Measurements from ENCODE around the gene THOP1. TPM values are rescaled to one million over a fixed set of nuclear protein-coding genes. Genes with fewer than 3 reads are reported as not detected.
"Not testable (repeated sequence)": the region's sequence is repeated elsewhere in the genome, so short reads cannot be mapped to it uniquely, and the experiment has no call there.

THOP1 gene
- total RNA-seq, 2 experiments from 2014 or later: 113 TPM

DNA sequence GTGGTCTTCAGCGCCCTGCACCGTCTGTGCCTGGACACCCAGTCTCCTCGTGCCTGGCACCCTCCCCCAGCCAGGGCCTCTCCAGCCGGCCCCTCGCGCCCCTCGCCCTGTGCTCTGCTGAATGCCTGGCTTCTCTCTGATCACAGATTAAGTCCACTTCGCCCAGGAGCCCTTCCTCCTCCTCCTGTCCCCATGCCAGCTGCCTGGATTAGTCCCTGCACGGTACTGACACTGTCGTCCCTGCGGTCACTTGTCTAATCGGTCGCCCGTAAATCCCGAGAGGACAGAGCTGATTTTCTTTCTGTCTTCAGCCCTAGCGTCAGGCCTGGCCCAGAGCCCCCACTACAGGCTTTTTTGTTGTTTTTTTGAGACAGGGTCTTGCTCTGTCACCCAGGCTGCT is 6.6 kb downstream of the THOP1 start:
- DNase-seq: no peak
- Mint-ChIP-seq H3K4me3 (no peak overlapping the region), H3K27ac (no peak overlapping the region), H3K4me1 (ENCODE audit: low read depth) (peaks cover 20% of the 10 kb centered on the region), H3K9me3 (no peaks in the 10 kb centered on the region), H3K27me3 (ENCODE audit: low read depth) (no peaks in the 10 kb centered on the region), H3K36me3 (ENCODE audit: low read depth) (peaks cover 36% of the 10 kb centered on the region)
- CTCF ChIA-PET: no interaction called here
- intact Hi-C loops (cut with micrococcal nuclease): no loop called here

DNA sequence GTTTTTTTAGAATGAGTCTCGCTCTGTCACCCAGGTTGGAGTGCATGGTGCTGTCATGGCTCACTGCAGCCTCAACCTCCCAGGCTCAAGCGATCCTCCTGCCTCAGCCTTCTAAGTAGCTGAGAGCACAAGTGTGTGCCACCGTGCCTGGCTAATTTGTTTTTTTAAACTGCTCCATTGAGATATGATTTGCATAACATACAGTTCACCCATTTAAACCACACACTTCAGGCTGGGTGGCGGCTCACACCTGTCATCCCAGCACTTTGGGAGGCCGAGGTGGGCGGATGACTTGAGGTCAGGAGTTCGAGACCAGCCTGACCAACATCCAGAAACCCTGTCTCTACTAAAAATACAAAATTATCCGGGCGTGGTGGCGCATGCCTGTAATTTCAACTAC is 7.4 kb downstream of the THOP1 start:
- H3K9me3 Mint-ChIP-seq; H3K27ac Mint-ChIP-seq; DNase-seq; H3K4me3 Mint-ChIP-seq; intact Hi-C loops (cut with micrococcal nuclease); H3K27me3 Mint-ChIP-seq (ENCODE audit: low read depth); CTCF ChIA-PET: not testable (repeated sequence)
- peaks cover 13% of the 10 kb centered on the region for H3K4me1 Mint-ChIP-seq (ENCODE audit: low read depth)
- peaks cover 35% of the 10 kb centered on the region for H3K36me3 Mint-ChIP-seq (ENCODE audit: low read depth)

DNA sequence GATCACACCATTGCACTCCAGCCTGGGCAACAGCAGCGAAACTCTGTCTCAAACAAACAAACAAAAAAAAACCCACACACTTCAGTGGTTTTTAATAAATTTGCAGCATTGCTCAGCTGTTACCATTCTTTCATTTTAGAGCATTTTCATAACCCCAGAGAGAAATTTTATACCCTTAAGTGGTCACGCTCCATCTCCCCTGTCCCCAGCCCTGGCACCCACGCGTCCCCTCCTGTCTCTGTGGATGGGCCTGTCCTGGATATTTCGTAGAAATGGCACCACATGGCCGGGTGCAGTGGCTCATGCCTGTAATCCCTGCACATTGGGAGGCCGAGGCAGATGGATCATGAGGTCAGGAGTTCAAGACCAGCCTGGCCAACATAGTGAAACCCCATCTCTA is 7.8 kb downstream of the THOP1 start:
- H3K4me1 Mint-ChIP-seq (ENCODE audit: low read depth): peaks cover 9% of the 10 kb centered on the region
- no peak overlapping the region for H3K27ac Mint-ChIP-seq
- DNase-seq: no peak
- H3K36me3 Mint-ChIP-seq (ENCODE audit: low read depth): peaks cover 34% of the 10 kb centered on the region
- CTCF ChIA-PET: no interaction called here
- intact Hi-C loops (cut with micrococcal nuclease): no loop called here
- no peaks in the 10 kb centered on the region for H3K9me3 Mint-ChIP-seq
- no peak overlapping the region for H3K4me3 Mint-ChIP-seq
- H3K27me3 Mint-ChIP-seq (ENCODE audit: low read depth): no peaks in the 10 kb centered on the region

DNA sequence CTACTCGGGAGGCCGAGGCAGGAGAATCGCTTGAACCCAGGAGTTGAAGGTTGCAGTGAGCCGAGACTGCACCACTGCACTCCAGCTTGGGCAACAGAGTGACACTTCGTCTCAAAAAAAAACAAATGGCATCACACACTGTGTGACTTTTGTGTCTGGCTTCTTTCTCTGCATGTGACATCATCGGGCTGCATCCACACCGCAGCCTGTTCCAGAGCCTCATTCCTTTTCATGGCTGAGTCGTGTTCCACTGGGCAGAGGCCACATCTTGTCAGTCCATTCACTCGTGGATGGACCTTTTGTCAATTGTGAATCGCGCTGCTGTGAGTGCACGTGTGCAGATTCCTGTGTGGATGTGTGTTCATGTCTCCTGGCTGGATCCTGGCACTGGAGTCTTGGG is 8.3 kb downstream of the THOP1 start:
- CTCF ChIA-PET: no interaction called here
- DNase-seq: no peak
- no peak overlapping the region for H3K4me3 Mint-ChIP-seq
- no peaks in the 10 kb centered on the region for H3K9me3 Mint-ChIP-seq
- intact Hi-C loops (cut with micrococcal nuclease): no loop called here
- no peaks in the 10 kb centered on the region for H3K27me3 Mint-ChIP-seq (ENCODE audit: low read depth)
- H3K36me3 Mint-ChIP-seq (ENCODE audit: low read depth): peaks cover 33% of the 10 kb centered on the region
- H3K27ac Mint-ChIP-seq: no peak overlapping the region
- H3K4me1 Mint-ChIP-seq (ENCODE audit: low read depth): peaks cover 9% of the 10 kb centered on the region

DNA sequence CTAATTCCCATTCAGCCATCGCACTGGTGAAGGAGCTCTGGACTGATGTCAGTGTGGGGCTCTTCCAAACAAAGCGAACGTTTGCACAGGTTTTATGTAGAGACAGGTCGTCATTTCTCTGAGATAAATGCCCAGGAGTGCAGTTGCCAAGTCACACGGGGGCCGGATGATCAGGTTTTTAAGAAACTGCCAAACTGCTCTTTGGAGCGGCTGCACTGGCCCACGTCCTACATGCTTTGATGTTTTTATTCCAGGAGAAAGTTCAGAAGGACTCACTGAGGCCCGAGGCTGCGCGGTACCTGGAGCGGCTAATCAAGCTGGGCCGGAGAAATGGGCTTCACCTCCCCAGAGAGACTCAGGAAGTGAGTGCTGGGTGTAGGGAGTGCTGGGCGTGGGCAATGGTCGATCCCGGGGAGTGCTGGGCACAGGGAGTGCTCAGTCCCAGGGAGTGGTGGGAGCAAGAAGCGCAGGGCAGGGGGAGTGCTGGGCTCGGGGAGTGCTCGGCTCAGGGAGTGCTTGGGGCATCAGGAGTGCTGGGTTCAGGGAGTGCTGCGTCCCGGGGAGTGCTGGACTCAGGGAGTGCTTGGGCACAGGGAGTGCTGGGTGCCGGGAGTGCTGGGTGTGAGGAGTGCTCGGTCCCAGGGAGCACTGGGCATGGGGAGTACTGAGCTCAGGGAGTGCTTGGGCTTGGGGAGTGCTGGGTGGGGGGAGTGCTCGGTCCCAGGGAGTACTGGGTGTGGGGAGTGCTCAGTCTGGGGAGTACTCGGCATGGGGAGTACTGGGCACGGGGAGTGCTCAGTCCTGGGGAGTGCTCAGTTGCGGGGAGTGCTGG is 10.7 kb downstream of the THOP1 start:
- Mint-ChIP-seq H3K9me3 (no peaks in the 10 kb centered on the region), H3K27ac (no peak overlapping the region), H3K36me3 (ENCODE audit: low read depth) (peaks cover 31% of the 10 kb centered on the region), H3K4me1 (ENCODE audit: low read depth) (no peaks in the 10 kb centered on the region), H3K27me3 (ENCODE audit: low read depth) (no peaks in the 10 kb centered on the region), H3K4me3 (no peak overlapping the region)
- CTCF ChIA-PET: no interaction called here
- DNase-seq: no peak
- intact Hi-C loops (cut with micrococcal nuclease): no loop called here

DNA sequence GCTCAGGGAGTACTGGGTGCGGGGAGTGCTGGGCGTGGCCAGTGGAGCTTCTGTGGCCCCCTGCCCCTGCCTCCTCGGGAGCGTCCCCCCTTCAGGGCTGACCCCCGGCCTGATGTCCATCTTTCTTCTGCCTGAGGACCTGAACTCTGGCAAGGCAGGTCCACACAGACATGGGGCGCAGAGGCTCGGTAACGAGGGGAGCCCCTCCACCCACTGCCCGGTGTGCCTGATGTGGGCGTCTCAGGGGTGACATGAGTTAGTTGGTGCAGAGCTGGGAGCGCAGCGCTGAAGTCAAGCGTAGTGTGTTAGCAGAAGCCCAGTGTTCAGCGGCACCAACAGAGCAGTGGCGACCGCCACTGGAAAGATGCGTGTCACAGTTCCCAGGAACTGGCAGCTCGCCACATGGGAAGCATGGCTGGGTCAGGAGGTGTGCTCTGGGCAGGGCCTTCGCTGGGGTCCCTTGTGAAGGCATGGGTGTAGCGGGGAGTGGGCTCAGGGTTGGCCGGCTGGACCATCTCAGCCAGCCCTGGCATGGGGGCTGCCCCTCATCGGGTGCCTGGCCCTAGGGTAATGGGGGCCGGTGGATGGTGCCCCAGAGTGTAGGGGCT is 11.5 kb downstream of the THOP1 start:
- CTCF ChIA-PET: no interaction called here
- no peak for DNase-seq
- no peaks in the 10 kb centered on the region for H3K9me3 Mint-ChIP-seq
- intact Hi-C loops (cut with micrococcal nuclease): no loop called here
- peaks cover 32% of the 10 kb centered on the region for H3K36me3 Mint-ChIP-seq (ENCODE audit: low read depth)
- H3K27ac Mint-ChIP-seq: no peak overlapping the region
- no peak overlapping the region for H3K4me3 Mint-ChIP-seq
- H3K27me3 Mint-ChIP-seq (ENCODE audit: low read depth): no peaks in the 10 kb centered on the region
- H3K4me1 Mint-ChIP-seq (ENCODE audit: low read depth): no peaks in the 10 kb centered on the region

DNA sequence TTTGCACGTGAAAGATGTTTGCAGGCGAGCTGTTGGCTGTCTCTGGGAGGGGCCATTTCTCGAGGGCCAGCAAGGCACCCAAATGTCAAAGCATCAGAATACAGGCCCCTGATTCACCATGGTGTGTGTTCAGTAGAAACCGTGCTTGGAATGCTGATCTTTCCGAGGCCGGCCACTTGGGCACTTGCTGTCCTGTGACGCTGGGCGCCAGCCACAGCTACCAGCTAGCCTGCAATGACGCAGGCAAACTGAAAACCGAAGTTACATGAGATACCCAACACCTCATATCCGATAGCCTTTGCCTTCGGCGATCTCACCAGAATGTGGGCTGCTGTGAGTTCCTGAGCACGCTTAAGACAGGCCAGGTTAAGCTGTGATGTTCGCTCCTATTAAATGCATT is 12.0 kb downstream of the THOP1 start:
- intact Hi-C loops (cut with micrococcal nuclease): no loop called here
- no peaks in the 10 kb centered on the region for H3K4me1 Mint-ChIP-seq (ENCODE audit: low read depth)
- H3K27me3 Mint-ChIP-seq (ENCODE audit: low read depth): no peaks in the 10 kb centered on the region
- H3K36me3 Mint-ChIP-seq (ENCODE audit: low read depth): peaks cover 34% of the 10 kb centered on the region
- DNase-seq: no peak
- CTCF ChIA-PET: no interaction called here
- H3K27ac Mint-ChIP-seq: no peak overlapping the region
- H3K4me3 Mint-ChIP-seq: no peak overlapping the region
- no peaks in the 10 kb centered on the region for H3K9me3 Mint-ChIP-seq

DNA sequence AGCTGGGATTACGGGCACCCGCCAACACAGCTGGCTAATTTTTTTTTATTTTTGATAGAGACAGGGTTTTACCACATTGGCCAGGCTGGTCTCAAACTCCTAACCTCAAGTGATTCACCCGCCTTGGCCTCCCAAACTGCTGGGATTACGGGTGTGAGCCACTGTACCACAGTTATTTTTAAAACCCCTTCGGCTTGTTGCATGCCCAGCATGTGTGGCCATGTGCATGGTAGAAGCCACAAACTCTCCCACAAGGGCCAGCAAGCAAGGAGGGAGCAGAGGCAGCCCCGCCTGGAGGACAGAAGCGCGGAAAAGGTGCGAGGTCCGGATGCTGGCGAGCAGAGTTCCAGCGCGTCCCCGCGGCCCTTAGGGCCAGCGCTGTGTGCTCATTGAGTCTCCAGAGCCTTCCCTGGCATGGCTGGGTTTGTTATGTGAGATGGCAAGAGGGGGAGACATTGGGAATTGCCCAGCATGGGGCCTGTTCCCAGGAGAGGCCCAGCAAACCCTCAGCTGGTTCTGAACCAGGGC is 12.9 kb downstream of the THOP1 start:
- Mint-ChIP-seq H3K27me3 (ENCODE audit: low read depth) (no peaks in the 10 kb centered on the region), H3K4me3 (no peak overlapping the region), H3K9me3 (no peaks in the 10 kb centered on the region), H3K27ac (no peak overlapping the region), H3K4me1 (ENCODE audit: low read depth) (no peaks in the 10 kb centered on the region), H3K36me3 (ENCODE audit: low read depth) (peaks cover 39% of the 10 kb centered on the region)
- CTCF ChIA-PET: no interaction called here
- DNase-seq: no peak
- intact Hi-C loops (cut with micrococcal nuclease): no loop called here

DNA sequence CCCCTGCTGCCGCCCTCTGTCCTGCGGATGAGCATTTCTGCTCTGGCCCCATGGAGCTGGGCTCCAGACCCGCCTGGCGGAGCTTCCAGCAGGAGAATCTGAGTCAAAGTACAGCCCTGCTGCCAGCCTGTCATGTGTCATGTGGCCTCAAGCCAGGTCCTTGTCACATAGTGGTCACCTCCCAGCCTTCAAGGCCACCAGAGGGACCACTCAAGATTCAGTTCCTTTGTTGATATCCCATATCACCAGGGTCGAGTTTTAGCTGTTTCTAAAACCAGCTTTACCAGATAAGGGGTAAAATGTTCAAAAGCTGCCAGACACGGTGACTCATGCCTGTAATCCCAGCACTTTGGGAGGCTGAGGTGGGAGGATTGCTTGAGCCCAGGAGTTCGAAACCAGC is 13.4 kb downstream of the THOP1 start:
- no peak overlapping the region for H3K27ac Mint-ChIP-seq
- H3K9me3 Mint-ChIP-seq: no peaks in the 10 kb centered on the region
- intact Hi-C loops (cut with micrococcal nuclease): no loop called here
- no peaks in the 10 kb centered on the region for H3K27me3 Mint-ChIP-seq (ENCODE audit: low read depth)
- CTCF ChIA-PET: no interaction called here
- H3K4me3 Mint-ChIP-seq: no peak overlapping the region
- no peaks in the 10 kb centered on the region for H3K4me1 Mint-ChIP-seq (ENCODE audit: low read depth)
- H3K36me3 Mint-ChIP-seq (ENCODE audit: low read depth): peaks cover 37% of the 10 kb centered on the region
- no peak for DNase-seq

DNA sequence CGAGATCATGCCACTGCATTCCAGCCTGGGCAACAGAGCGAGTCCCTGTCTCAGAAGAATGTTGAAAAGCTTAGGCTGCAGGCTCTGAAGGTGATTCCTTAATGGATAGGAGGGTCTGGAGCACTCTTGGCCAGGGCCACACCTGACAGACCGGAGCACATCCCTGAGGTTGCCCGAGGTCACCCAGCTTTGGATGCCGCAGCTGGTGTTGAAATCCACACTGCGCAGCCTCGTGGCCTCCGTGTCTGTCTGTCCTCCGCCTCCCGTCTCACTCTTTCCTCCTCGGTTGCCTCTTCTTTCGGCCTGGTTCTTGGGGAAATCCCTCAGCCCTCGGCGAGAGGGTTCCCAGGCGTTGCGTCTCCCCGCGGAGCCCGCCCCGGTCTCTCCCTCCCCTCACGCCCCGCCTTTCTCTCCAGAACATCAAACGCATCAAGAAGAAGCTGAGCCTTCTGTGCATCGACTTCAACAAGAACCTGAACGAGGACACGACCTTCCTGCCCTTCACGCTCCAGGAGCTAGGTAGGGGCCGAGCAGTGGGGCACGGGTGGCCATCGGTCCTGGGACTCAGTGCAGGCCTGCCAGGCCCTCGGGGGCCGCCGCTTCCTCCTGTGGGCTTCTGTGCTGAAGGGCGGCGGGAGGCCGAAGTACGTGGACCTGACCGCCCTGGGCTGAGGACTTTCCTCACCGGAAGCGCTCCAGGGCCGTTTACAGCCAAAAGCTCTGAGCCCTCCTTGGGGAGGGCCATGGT is 14.1 kb downstream of the THOP1 start:
- Mint-ChIP-seq H3K36me3 (ENCODE audit: low read depth) (peaks cover 34% of the 10 kb centered on the region), H3K4me3 (no peak overlapping the region), H3K4me1 (ENCODE audit: low read depth) (no peaks in the 10 kb centered on the region), H3K27me3 (ENCODE audit: low read depth) (no peaks in the 10 kb centered on the region), H3K9me3 (no peaks in the 10 kb centered on the region), H3K27ac (no peak overlapping the region)
- intact Hi-C loops (cut with micrococcal nuclease): no loop called here
- DNase-seq: no peak
- CTCF ChIA-PET: no interaction called here

DNA sequence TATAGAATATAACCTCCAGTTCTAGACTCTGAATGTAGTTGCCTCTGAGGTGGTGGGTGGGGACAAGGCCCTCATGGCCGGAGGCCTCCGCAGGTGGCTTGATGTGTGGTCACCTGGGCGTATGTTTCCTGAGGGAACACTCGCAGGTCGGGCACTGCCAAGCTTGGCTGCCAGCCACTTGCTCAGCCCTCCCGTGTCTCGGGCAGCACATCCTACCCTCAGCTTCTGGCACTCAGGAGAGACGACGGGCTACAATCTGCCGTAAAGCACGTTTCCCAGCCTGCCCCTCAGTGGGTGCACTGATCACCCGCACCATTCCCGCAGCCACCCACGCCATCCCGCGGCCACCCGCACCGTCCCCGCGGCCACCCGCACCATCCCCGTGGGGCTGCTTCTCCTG is 15.2 kb downstream of the THOP1 start:
- Mint-ChIP-seq H3K4me3 (no peak overlapping the region), H3K36me3 (ENCODE audit: low read depth) (peaks cover 31% of the 10 kb centered on the region), H3K9me3 (no peaks in the 10 kb centered on the region), H3K4me1 (ENCODE audit: low read depth) (no peaks in the 10 kb centered on the region), H3K27me3 (ENCODE audit: low read depth) (no peaks in the 10 kb centered on the region), H3K27ac (no peak overlapping the region)
- CTCF ChIA-PET: no interaction called here
- intact Hi-C loops (cut with micrococcal nuclease): no loop called here
- DNase-seq: no peak

DNA sequence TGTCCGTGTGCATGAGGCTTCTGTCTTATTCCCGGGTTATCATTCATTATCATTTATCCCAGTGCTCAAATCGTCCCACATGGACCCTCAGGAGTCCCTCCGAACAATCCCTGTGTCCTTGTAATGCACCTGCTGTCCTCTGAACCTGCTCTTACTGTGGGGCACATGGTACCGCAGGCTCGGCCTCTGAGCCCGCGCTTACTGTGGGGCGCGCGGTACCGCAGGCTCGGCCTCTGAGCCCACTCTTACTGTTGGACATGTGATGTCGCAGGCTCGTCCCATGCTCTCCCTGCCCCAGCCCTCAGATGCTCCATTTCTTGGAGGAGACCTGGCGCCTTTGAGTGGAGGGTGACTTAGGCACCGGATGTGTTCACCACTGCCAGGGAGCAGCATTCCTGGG is 17.5 kb downstream of the THOP1 start:
- Mint-ChIP-seq H3K27ac (no peak overlapping the region), H3K27me3 (ENCODE audit: low read depth) (no peaks in the 10 kb centered on the region), H3K36me3 (ENCODE audit: low read depth) (peaks cover 18% of the 10 kb centered on the region), H3K4me3 (no peak overlapping the region), H3K4me1 (ENCODE audit: low read depth) (no peaks in the 10 kb centered on the region), H3K9me3 (no peaks in the 10 kb centered on the region)
- intact Hi-C loops (cut with micrococcal nuclease): no loop called here
- CTCF ChIA-PET: no interaction called here
- DNase-seq: no peak

All from activated naive CD4-positive, alpha-beta T cell treated with anti-CD3 and anti-CD28 coated beads for 36 hours (primary cell).